ENCODE measurements around the gene GPR18. TPM values are rescaled to one million over a fixed set of nuclear protein-coding genes. Genes with fewer than 3 reads are reported as not detected.

The GPR18 gene
- total RNA-seq, 1 donor from 2014 or later: not detected

GRCh38 chr13:99220199-99220935 lies 37.8 kb downstream of the GPR18 start:
- no peak for DNase-seq (ENCODE audit: low read depth)
- no peaks in the 10 kb centered on the region for H3K27me3 ChIP-seq (ENCODE audit: control insufficient read depth, insufficient read depth, low read length)
- TF ChIP-seq CTCF (IDR thresholded peaks at IDR 0.05; ENCODE audit: insufficient read depth, low read length, poor library complexity, severe bottlenecking): no peak

GRCh38 chr13:99218969-99219368 lies 39.2 kb downstream of the GPR18 start:
- no peak overlapping the region for H3K4me3 ChIP-seq (ENCODE audit: low read depth, low read length)
- no peaks in the 10 kb centered on the region for H3K36me3 ChIP-seq (ENCODE audit: control insufficient read depth, insufficient read depth, low read length)
- no peak for DNase-seq (ENCODE audit: low read depth)
- TF ChIP-seq CTCF (IDR thresholded peaks at IDR 0.05; ENCODE audit: insufficient read depth, low read length, poor library complexity, severe bottlenecking): no peak
- no peaks in the 10 kb centered on the region for H3K27me3 ChIP-seq (ENCODE audit: control insufficient read depth, insufficient read depth, low read length)

More at GRCh38 chr13:99220199-99220935, 37.8 kb downstream of the GPR18 start:
- Histone ChIP-seq H3K4me3 (ENCODE audit: low read depth, low read length) (no peak overlapping the region), H3K36me3 (ENCODE audit: control insufficient read depth, insufficient read depth, low read length) (no peaks in the 10 kb centered on the region)

- H3K4me3 ChIP-seq (ENCODE audit: low read depth, low read length): no peak overlapping the region
- no peak for DNase-seq (ENCODE audit: low read depth)
These were observed 39.6 kb downstream of the GPR18 start for GRCh38 chr13:99218545-99218944.

GRCh38 chr13:99218126-99218525 lies 40.1 kb downstream of the GPR18 start:
- no peaks in the 10 kb centered on the region for H3K36me3 ChIP-seq (ENCODE audit: control insufficient read depth, insufficient read depth, low read length)
- TF ChIP-seq CTCF (IDR thresholded peaks at IDR 0.05; ENCODE audit: insufficient read depth, low read length, poor library complexity, severe bottlenecking): no peak
- H3K4me3 ChIP-seq (ENCODE audit: low read depth, low read length): no peak overlapping the region

More at GRCh38 chr13:99218545-99218944, 39.6 kb downstream of the GPR18 start:
- Histone ChIP-seq H3K27me3 (ENCODE audit: control insufficient read depth, insufficient read depth, low read length) (no peaks in the 10 kb centered on the region), H3K36me3 (ENCODE audit: control insufficient read depth, insufficient read depth, low read length) (no peaks in the 10 kb centered on the region)
- no peak for TF ChIP-seq CTCF (IDR thresholded peaks at IDR 0.05; ENCODE audit: insufficient read depth, low read length, poor library complexity, severe bottlenecking)

GRCh38 chr13:99217461-99218110 lies 40.6 kb downstream of the GPR18 start:
- no peak for TF ChIP-seq CTCF (IDR thresholded peaks at IDR 0.05; ENCODE audit: insufficient read depth, low read length, poor library complexity, severe bottlenecking)
- no peak overlapping the region for H3K4me3 ChIP-seq (ENCODE audit: low read depth, low read length)

More at GRCh38 chr13:99218126-99218525, 40.1 kb downstream of the GPR18 start:
- no peak for DNase-seq (ENCODE audit: low read depth)
- no peaks in the 10 kb centered on the region for H3K27me3 ChIP-seq (ENCODE audit: control insufficient read depth, insufficient read depth, low read length)

More at GRCh38 chr13:99217461-99218110, 40.6 kb downstream of the GPR18 start:
- no peak for DNase-seq (ENCODE audit: low read depth)
- no peaks in the 10 kb centered on the region for H3K36me3 ChIP-seq (ENCODE audit: control insufficient read depth, insufficient read depth, low read length)
- no peaks in the 10 kb centered on the region for H3K27me3 ChIP-seq (ENCODE audit: control insufficient read depth, insufficient read depth, low read length)
